ENCODE measurements around the gene TRMT2A.

Gene TRMT2A

GRCh38 chr22:20135265-20135664 is 18.2 kb upstream of the TRMT2A start:
- DNase-seq (ENCODE audit: low read depth in 1 of 2, low spot score in 1 of 2) = no peak
- H3K27me3 ChIP-seq (ENCODE audit: insufficient read depth, poor library complexity, severe bottlenecking) = peaks cover 20% of the 10 kb centered on the region
- TF ChIP-seq, protein P1, sequence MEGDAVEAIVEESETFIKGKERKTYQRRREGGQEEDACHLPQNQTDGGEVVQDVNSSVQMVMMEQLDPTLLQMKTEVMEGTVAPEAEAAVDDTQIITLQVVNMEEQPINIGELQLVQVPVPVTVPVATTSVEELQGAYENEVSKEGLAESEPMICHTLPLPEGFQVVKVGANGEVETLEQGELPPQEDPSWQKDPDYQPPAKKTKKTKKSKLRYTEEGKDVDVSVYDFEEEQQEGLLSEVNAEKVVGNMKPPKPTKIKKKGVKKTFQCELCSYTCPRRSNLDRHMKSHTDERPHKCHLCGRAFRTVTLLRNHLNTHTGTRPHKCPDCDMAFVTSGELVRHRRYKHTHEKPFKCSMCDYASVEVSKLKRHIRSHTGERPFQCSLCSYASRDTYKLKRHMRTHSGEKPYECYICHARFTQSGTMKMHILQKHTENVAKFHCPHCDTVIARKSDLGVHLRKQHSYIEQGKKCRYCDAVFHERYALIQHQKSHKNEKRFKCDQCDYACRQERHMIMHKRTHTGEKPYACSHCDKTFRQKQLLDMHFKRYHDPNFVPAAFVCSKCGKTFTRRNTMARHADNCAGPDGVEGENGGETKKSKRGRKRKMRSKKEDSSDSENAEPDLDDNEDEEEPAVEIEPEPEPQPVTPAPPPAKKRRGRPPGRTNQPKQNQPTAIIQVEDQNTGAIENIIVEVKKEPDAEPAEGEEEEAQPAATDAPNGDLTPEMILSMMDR (IDR thresholded peaks at IDR 0.05; ENCODE audit: insufficient read depth, low read length) = no peak
- TF ChIP-seq, protein P2, sequence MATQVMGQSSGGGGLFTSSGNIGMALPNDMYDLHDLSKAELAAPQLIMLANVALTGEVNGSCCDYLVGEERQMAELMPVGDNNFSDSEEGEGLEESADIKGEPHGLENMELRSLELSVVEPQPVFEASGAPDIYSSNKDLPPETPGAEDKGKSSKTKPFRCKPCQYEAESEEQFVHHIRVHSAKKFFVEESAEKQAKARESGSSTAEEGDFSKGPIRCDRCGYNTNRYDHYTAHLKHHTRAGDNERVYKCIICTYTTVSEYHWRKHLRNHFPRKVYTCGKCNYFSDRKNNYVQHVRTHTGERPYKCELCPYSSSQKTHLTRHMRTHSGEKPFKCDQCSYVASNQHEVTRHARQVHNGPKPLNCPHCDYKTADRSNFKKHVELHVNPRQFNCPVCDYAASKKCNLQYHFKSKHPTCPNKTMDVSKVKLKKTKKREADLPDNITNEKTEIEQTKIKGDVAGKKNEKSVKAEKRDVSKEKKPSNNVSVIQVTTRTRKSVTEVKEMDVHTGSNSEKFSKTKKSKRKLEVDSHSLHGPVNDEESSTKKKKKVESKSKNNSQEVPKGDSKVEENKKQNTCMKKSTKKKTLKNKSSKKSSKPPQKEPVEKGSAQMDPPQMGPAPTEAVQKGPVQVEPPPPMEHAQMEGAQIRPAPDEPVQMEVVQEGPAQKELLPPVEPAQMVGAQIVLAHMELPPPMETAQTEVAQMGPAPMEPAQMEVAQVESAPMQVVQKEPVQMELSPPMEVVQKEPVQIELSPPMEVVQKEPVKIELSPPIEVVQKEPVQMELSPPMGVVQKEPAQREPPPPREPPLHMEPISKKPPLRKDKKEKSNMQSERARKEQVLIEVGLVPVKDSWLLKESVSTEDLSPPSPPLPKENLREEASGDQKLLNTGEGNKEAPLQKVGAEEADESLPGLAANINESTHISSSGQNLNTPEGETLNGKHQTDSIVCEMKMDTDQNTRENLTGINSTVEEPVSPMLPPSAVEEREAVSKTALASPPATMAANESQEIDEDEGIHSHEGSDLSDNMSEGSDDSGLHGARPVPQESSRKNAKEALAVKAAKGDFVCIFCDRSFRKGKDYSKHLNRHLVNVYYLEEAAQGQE (IDR thresholded peaks at IDR 0.05; ENCODE audit: insufficient replicate concordance, low read depth) = no peak
- no peak overlapping the region for H3K4me3 ChIP-seq (replicated peaks; ENCODE audit: insufficient read depth, low read length)
- H3K27ac ChIP-seq (replicated peaks) = no peak overlapping the region

DNA sequence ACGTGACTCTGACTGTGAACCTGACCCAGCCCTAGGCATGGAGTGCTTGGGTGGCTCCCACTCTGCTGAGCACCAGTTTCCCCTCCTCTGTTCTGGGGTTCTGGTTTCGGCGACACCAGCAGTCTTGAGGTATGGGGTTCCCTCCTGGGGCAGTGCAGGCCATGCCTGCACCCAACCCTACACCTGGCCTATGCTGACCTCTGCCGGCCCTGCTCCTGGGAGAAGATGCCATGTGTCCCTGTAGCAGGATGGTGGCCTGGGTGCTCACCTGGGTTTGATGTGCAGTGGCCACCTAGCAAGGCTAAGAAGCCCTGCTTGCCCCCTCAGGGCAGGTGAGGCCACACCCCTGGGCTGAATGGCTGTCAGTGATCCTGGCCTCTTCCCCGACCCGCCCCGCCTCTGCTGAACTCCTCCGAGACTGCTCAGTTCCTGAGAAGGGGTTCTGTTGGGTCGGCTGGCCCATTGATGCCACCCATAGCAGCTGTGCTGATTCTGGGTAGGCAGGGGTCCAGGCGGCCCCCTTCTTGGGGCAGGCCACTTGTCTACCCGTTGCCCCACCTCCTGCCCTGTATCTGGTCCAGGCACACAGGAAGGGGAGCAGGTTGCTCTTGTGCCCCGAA is 17.0 kb upstream of the TRMT2A start:
- no peak for TF ChIP-seq GABPA (IDR thresholded peaks at IDR 0.05; ENCODE audit: low read depth)
- TF ChIP-seq, protein P1 (IDR thresholded peaks at IDR 0.05; ENCODE audit: insufficient read depth, low read length) = no peak
- TF ChIP-seq, protein P2 (IDR thresholded peaks at IDR 0.05; ENCODE audit: insufficient replicate concordance, low read depth) = no peak
- no peak for TF ChIP-seq SPI1 (IDR thresholded peaks at IDR 0.05; ENCODE audit: borderline replicate concordance, low read depth)
- TF ChIP-seq POLR2AphosphoS5 (IDR thresholded peaks at IDR 0.05; ENCODE audit: low read depth) = no peak
- no peak for DNase-seq (ENCODE audit: low read depth in 1 of 2, low spot score in 1 of 2)
- H3K27ac ChIP-seq (replicated peaks) = no peak overlapping the region

GRCh38 chr22:20132686-20133246 is 15.7 kb upstream of the TRMT2A start:
- no peak for DNase-seq (ENCODE audit: low read depth in 1 of 2, low spot score in 1 of 2)
- H3K4me3 ChIP-seq (replicated peaks; ENCODE audit: insufficient read depth, low read length) = no peak overlapping the region
- H3K27me3 ChIP-seq (ENCODE audit: insufficient read depth, poor library complexity, severe bottlenecking) = peaks cover 21% of the 10 kb centered on the region
- TF ChIP-seq GABPA (IDR thresholded peaks at IDR 0.05; ENCODE audit: low read depth) = no peak
- no peak for TF ChIP-seq SPI1 (IDR thresholded peaks at IDR 0.05; ENCODE audit: borderline replicate concordance, low read depth)
- no peak for TF ChIP-seq POLR2AphosphoS5 (IDR thresholded peaks at IDR 0.05; ENCODE audit: low read depth)
- TF ChIP-seq, protein P2 (IDR thresholded peaks at IDR 0.05; ENCODE audit: insufficient replicate concordance, low read depth) = no peak
- TF ChIP-seq, protein P1 (IDR thresholded peaks at IDR 0.05; ENCODE audit: insufficient read depth, low read length) = no peak
- H3K27ac ChIP-seq (replicated peaks) = no peak overlapping the region

More for the DNA sequence above, 17.0 kb upstream of the TRMT2A start:
- no peak overlapping the region for H3K4me3 ChIP-seq (replicated peaks; ENCODE audit: insufficient read depth, low read length)
- H3K27me3 ChIP-seq (ENCODE audit: insufficient read depth, poor library complexity, severe bottlenecking) = peaks cover 21% of the 10 kb centered on the region
